ENCODE results near the gene HOXA3. TPM values are rescaled to one million over a fixed set of nuclear protein-coding genes. Genes with fewer than 3 reads are reported as not detected.

HOXA3 gene
- total and polyA plus RNA-seq, 7 donors = 0.65 to 5.6 (median 3.3) TPM

DNA sequence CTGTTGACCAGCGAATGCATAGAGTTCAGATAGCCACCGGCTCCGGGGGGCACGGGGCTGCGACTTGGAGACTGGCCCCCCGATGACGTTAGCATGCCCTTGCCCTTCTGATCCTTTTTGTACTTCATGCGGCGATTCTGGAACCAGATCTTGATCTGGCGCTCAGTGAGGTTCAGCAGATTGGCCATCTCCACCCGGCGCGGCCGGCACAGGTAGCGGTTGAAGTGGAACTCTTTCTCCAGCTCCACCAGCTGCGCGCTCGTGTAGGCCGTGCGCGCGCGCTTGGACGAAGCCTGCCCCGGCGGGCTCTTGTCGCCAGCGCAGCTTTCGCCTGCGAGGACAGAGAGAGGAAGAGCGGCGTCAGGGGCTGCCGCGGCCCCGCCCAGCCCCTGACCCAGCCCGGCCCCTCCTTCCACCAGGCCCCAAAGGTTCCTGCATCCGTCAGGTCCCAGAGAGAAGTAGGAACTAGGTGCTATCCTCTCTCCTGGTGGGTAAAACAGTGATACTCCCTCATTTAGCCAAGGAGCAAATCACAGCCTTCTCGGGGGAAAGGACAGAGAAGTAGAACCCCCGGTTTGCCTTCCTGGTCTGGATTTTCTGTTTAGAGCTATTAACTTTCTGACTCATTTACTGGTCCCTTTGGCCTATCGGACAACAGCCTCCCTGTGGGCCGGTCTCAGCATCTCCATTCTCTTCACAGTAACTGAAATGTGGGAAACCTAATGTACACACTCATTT lies 43.8 kb downstream of the HOXA3 start:
- peak overlapping the region; percentile 70 for H3K27ac ChIP-seq
- 69 to 75% (median 69%) methylated on average over 40 to 41 of the region's 41 CpGs for WGBS, 3 donors
- H3K4me3 ChIP-seq = peak overlapping the region; percentile 70
- TF ChIP-seq, protein P1, sequence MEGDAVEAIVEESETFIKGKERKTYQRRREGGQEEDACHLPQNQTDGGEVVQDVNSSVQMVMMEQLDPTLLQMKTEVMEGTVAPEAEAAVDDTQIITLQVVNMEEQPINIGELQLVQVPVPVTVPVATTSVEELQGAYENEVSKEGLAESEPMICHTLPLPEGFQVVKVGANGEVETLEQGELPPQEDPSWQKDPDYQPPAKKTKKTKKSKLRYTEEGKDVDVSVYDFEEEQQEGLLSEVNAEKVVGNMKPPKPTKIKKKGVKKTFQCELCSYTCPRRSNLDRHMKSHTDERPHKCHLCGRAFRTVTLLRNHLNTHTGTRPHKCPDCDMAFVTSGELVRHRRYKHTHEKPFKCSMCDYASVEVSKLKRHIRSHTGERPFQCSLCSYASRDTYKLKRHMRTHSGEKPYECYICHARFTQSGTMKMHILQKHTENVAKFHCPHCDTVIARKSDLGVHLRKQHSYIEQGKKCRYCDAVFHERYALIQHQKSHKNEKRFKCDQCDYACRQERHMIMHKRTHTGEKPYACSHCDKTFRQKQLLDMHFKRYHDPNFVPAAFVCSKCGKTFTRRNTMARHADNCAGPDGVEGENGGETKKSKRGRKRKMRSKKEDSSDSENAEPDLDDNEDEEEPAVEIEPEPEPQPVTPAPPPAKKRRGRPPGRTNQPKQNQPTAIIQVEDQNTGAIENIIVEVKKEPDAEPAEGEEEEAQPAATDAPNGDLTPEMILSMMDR (IDR thresholded peaks at IDR 0.05) = no peak
- no peaks in the 10 kb centered on the region for H3K36me3 ChIP-seq (ENCODE audit: insufficient read depth in 1 of 2, low read depth in 1 of 2)
- peaks cover 48% of the 10 kb centered on the region for H3K4me1 ChIP-seq
- intact Hi-C loops (cut with DNase I) = no loop called here
- H3K27me3 ChIP-seq (ENCODE audit: insufficient read depth in 3 of 3, low read length in 2 of 3) = no peaks in the 10 kb centered on the region
- H3K9me3 ChIP-seq = no peaks in the 10 kb centered on the region
- peak in 1 of 4 donors; percentile 69 for ATAC-seq
- peak; percentile 74 to 80 for DNase-seq

DNA sequence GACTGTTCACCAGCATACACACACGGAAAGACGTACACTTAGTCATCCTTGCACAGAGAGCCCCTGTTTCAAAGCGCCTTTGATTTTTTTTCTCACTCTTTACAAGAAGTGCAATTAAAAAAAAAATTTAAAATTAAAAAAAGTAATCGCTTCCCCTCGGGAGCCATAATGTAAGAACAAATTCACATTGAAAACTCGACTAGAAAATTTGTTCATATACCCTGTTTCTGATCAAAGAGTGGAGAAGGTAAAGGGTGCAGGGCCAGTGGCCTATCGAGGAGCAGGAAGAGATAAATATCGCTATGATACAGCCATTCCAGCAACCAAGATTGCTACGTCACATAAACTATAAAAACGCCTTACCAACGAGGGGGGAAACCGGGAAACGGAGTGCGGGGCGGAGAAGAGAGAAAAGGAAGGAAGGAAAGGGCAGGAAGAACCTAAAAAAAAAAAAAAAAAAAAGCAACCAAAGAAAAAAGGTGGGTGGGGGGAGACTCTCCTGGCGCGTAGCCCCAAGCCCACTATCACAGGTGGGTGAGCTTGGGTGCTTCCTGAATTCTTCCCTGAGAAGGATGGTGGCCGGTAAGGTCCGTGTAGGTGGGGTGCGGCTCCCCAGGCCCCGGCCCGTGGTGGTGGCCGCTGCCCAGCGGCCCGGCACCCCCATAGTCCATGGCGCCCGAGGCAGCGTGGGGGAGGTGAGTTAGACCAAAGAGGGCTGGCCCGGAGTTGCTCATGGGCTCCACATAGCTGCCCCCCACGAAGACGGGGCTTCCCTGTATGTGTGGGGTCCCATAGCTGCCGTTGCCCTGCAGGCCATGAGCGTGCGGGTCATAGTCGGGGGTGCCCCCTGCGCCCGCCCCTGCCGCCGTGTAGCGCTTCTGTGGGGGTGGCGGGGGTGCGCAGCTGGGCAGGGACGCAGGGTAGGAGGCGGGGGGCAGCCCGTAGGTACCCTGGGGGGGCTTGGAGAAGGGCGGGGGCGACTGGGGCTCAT lies 44.7 kb downstream of the HOXA3 start:
- intact Hi-C loops (cut with DNase I) = no loop called here
- no peaks in the 10 kb centered on the region for H3K36me3 ChIP-seq (ENCODE audit: insufficient read depth in 1 of 2, low read depth in 1 of 2)
- peaks cover 43% of the 10 kb centered on the region for H3K4me1 ChIP-seq
- no peak for DNase-seq
- peak overlapping the region; percentile 70 for H3K4me3 ChIP-seq
- WGBS, 3 donors = 70 to 77% (median 71%) methylated on average over 45 to 47 of the region's 47 CpGs
- TF ChIP-seq, protein P1 (IDR thresholded peaks at IDR 0.05) = no peak
- peak overlapping the region; percentile 70 for H3K27ac ChIP-seq
- no peaks in the 10 kb centered on the region for H3K9me3 ChIP-seq
- peak in 1 of 4 donors; percentile 14 for ATAC-seq
- no peaks in the 10 kb centered on the region for H3K27me3 ChIP-seq (ENCODE audit: insufficient read depth in 3 of 3, low read length in 2 of 3)

DNA sequence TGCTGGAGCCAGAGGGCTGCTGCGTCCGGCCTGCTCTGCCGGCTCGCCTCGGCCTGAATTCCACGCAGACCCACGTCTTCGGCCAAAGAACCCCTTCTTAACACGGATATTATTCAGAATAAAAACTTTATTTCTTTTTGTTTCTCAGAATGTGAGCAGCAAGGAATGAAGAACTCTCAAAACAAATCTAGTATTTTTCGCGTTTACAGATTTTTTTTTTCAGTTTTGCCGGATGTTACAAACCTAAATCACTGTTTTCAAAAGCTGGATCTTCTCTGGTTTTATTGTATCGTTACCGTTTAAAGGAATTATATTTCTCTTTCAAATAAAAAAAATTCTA lies 45.5 kb downstream of the HOXA3 start:
- H3K4me3 ChIP-seq = peak overlapping the region; percentile 70
- intact Hi-C loops (cut with DNase I) = no loop called here
- no peaks in the 10 kb centered on the region for H3K9me3 ChIP-seq
- no peaks in the 10 kb centered on the region for H3K36me3 ChIP-seq (ENCODE audit: insufficient read depth in 1 of 2, low read depth in 1 of 2)
- peak overlapping the region; percentile 70 for H3K27ac ChIP-seq
- H3K4me1 ChIP-seq = peaks cover 34% of the 10 kb centered on the region
- TF ChIP-seq, protein P1 (IDR thresholded peaks at IDR 0.05) = no peak
- no peaks in the 10 kb centered on the region for H3K27me3 ChIP-seq (ENCODE audit: insufficient read depth in 3 of 3, low read length in 2 of 3)
- no peak for ATAC-seq
- no peak for DNase-seq
- 22 to 37% (median 27%) methylated on average over 14 of the region's 14 CpGs for WGBS, 3 donors

DNA sequence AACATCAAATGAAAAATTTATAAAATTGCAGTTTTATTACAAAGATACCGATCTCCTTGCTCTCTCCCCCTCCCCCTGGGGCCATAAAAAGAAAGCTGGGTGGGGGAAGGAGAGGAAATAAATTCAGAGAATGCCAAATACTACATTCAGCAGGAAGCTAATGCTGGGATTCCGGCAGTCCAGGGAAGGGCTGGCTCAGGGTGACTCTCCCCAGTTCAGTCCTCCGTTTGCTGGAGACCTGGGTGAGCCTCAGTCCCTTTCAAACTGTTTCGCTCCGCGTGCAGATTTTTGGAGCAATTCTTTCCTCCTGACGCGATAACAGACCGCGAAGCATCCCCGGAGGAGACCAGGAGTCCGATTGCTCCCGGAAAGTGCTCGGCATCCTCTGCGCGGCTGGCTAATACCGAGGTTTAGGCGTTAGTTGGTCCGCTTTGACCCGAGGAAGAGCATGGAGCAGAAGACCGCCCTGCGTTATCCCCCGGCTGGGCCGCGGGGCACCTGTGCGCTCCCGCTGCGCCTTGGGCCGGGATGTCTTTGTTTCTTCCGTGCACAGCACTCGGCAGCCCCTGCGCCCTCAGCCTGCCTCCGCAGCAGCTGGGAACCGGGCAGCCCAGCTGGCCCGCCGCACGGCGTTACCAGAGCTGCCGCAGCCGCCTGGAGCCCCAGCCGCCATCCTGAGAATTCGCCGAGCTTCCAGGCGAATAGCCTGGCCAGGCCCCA lies 46.0 kb downstream of the HOXA3 start:
- 7 to 12% (median 10%) methylated on average over 42 to 44 of the region's 44 CpGs for WGBS, 3 donors
- Histone ChIP-seq H3K27me3 (ENCODE audit: insufficient read depth in 3 of 3, low read length in 2 of 3) (no peaks in the 10 kb centered on the region), H3K4me1 (peaks cover 29% of the 10 kb centered on the region), H3K27ac (peak overlapping the region; percentile 70), H3K9me3 (no peaks in the 10 kb centered on the region), H3K36me3 (ENCODE audit: insufficient read depth in 1 of 2, low read depth in 1 of 2) (no peaks in the 10 kb centered on the region), H3K4me3 (peak overlapping the region; percentile 70)
- ATAC-seq (peak in 3 of 4 donors; percentile 70 to 77 (median 73)), DNase-seq (peak in 1 of 2 donors; percentile 67)
- intact Hi-C loops (cut with DNase I) = no loop called here
- TF ChIP-seq, protein P1 (IDR thresholded peaks at IDR 0.05) = no peak

Measured in psoas muscle (tissue), 8 donors.